ENCODE results near the gene FAM216A.
"Not testable (repeated sequence)": the region's sequence is repeated elsewhere in the genome, so short reads cannot be mapped to it uniquely, and the experiment has no call there.

FAM216A gene

DNA sequence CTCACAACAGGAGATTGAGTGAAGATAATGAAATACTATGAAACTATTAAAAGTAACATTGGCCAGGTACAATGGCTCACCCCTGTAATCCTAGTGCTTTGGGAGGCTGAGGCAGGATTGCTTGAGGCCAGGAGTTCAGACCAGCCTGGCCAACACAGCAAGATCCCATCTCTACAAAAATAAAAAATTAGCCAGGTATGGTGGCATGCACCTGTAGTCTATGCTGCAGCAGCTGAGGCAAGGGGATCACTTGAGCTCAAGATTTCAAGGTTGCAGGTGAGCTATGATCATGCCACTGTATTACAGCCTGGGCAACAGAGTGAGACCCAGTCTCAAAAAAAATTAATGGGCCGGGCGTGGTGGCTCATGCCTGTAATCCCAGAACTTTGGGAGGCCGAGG lies 48.4 kb downstream of the FAM216A start:
- H3K4me3 ChIP-seq (ENCODE audit: low read depth, low read length): no peak overlapping the region
- TF ChIP-seq, protein P1, sequence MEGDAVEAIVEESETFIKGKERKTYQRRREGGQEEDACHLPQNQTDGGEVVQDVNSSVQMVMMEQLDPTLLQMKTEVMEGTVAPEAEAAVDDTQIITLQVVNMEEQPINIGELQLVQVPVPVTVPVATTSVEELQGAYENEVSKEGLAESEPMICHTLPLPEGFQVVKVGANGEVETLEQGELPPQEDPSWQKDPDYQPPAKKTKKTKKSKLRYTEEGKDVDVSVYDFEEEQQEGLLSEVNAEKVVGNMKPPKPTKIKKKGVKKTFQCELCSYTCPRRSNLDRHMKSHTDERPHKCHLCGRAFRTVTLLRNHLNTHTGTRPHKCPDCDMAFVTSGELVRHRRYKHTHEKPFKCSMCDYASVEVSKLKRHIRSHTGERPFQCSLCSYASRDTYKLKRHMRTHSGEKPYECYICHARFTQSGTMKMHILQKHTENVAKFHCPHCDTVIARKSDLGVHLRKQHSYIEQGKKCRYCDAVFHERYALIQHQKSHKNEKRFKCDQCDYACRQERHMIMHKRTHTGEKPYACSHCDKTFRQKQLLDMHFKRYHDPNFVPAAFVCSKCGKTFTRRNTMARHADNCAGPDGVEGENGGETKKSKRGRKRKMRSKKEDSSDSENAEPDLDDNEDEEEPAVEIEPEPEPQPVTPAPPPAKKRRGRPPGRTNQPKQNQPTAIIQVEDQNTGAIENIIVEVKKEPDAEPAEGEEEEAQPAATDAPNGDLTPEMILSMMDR (IDR thresholded peaks at IDR 0.05; ENCODE audit: borderline replicate concordance, insufficient read depth, low read depth, low read length): no peak

DNA sequence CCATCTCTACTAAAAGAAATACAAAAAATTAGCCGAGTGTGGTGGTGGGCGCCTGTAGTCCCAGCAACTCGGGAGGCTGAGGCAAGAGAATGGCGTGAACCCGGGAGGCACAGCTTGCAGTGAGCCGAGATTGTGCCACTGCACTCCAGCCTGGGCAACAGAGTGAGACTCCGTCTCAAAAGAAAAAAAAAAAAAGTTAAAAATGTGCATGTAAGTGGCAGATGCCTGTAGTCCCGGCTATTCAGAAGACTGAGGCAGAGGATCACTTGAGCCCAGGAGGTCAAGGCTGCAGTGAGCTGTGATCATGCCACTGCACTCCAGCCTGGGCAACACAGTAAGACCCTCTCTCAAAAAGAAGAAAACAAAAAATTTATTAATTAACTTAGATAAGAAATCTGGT lies 49.4 kb downstream of the FAM216A start:
- not testable (repeated sequence) for H3K4me3 ChIP-seq (ENCODE audit: low read depth, low read length)

DNA sequence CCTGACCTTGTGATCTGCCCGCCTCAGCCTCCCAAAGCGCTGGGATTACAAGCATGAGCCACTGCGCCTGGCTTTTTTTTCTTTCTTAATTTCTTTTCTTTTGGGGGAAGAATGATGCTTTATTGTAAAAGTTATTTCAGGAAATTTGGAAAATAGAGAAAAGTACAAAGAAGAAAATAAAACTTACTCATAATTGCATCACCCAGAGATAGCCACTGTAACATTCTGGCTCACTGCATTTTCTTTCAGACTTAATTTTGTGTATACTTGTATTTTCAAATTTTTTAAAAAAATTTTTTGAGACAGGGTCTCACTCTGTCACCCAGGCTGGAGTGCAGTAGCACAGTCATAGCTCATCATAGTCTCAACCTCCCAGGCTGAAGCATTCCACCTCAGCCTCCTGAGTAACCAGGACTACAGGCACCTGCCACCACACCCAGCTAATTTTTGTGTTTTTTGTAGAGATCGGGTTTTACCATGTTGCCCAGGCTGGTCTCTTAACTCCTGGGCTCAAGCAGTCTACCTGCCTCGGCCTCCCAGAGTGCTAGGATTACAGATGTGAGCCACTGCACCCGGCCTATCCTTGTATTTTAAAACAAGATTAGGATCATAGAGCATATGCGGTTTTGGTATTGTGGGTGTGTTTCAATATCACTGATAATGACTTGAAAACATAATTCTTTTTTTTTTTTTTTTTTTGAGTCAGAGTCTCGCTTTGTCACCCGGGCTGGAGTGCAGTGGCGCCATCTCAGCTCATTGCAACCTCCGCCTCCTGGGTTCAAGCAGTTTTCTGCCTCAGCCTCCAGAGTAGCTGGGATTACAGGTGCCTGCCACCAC lies 52.4 kb downstream of the FAM216A start:
- not testable (repeated sequence) for H3K4me3 ChIP-seq (ENCODE audit: low read depth, low read length)

DNA sequence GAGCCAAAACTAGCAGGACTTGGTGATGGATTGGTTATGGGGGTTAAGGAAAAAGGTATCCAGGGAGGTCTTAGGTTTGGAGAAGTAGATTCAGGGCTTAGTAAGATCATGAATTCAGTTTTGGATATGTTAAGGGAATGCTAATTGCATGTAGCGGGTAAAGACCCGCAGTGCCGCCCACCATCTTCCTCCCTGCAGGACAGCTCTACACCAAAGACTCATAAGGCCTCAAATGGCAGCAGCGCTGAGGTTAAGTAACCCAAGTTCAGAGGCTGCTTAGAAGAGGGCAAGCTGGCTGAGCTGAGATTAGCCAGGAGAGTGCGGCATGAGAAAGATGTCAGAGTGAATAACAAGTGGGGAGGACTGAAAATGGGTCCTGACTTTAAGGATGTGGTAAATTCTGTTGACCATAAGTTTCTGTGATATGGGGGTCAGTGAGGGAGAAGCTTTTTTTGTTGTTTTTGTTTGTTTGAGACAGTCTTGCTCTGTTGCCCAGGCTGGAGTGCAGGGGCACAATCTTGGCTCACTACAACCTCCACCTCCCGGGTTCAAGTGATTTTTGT lies 59.7 kb downstream of the FAM216A start:
- no peak overlapping the region for H3K4me3 ChIP-seq (ENCODE audit: low read depth, low read length)
- TF ChIP-seq, protein P1 (IDR thresholded peaks at IDR 0.05; ENCODE audit: borderline replicate concordance, insufficient read depth, low read depth, low read length): no peak

DNA sequence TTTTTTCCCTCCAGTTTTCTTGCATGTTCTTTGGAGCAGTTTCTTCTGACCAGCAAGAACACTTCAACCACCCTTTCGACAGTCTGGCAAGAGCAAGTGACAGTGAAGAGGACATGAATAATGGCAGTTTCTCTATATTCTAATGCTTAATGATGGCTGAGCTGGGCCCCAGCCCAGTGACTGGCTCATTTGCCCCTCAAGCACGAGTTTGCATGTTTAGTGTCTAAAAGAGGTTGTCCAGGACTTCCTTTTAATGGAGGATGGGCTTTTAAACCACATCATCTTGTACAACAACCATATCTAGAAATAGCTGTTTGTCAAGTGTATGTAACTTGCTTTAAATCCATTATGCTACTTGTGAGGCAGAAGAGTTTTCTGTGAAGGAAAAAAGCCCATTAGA lies 61.9 kb downstream of the FAM216A start:
- TF ChIP-seq, protein P1 (IDR thresholded peaks at IDR 0.05; ENCODE audit: borderline replicate concordance, insufficient read depth, low read depth, low read length): no peak
- H3K4me3 ChIP-seq (ENCODE audit: low read depth, low read length): no peak overlapping the region

DNA sequence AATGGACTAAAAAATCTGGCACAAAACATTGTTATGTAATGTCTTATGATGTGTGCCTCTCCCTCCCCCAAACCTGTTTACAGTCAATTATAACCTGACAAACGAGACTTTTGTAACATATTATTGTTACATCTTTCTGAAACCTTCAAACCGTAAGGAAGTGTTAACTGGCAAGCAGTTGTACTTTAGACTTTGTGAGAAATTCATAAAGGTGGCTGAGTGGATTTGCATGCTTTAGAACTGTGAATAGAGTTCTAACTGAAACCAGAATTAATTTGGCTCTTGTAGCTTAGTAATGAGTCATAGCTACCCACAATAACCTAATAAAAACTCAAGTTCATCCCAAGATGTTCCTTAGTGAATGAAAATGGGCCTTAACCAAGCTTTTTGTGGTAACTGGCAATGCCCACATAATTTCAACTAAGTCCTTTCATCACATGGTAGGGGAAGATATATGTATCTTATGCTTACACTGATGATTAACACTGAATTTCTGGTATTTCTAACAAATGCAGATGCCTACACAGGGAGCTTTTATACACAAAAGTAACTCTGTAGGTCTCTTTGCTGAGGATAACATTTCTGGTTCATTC lies 63.2 kb downstream of the FAM216A start:
- TF ChIP-seq, protein P1 (IDR thresholded peaks at IDR 0.05; ENCODE audit: borderline replicate concordance, insufficient read depth, low read depth, low read length): no peak
- H3K4me3 ChIP-seq (ENCODE audit: low read depth, low read length): no peak overlapping the region

DNA sequence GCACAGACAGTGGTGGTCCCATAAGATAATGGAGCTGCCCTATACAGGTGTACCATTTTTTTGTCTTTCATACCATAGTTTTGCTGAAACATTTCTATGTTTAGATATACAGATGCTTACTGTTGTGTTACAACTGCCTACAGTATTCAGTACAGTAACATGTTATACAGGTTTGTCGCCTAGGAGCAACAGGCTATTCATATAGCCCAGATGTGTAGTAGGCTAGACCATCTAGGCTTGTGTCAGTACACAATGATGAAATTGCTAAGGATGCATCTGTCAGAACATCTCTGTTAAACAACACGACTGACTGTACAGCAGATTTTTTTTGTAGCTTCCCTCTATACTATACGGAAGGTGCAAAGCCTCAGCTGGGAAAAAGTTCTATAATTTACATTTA lies 64.0 kb downstream of the FAM216A start:
- TF ChIP-seq, protein P1 (IDR thresholded peaks at IDR 0.05; ENCODE audit: borderline replicate concordance, insufficient read depth, low read depth, low read length): no peak
- no peak overlapping the region for H3K4me3 ChIP-seq (ENCODE audit: low read depth, low read length)

DNA sequence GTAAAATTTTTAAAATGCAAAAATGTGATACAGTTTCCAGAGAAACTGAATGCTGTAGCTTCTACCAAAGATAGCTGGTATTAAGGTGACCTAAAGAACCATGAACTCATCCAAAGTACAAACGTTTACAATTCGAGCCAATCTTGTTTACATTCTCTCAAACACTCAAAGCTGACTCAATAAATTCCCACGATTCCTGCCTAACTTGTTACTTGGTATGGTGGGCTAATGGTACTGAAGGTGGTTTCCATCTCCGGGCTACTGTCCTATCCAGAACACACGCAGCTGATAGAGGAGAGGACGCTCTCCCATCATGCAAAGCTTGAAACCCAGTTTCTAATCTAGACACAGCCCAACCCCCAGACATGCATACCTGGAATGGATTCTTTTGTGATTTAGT lies 65.0 kb downstream of the FAM216A start:
- no peak overlapping the region for H3K4me3 ChIP-seq (ENCODE audit: low read depth, low read length)
- TF ChIP-seq, protein P1 (IDR thresholded peaks at IDR 0.05; ENCODE audit: borderline replicate concordance, insufficient read depth, low read depth, low read length): no peak

All from GM12875 (cell line).